Anterior cingulate cortex (tissue), 58 donors: ENCODE data around the gene ENTHD1.

Experiments used
- DNase-seq, 58 donors: peaks; one replicate each; lab custom pipeline; 2025; lab: John Stamatoyannopoulos, UW

ENTHD1 gene

DNA sequence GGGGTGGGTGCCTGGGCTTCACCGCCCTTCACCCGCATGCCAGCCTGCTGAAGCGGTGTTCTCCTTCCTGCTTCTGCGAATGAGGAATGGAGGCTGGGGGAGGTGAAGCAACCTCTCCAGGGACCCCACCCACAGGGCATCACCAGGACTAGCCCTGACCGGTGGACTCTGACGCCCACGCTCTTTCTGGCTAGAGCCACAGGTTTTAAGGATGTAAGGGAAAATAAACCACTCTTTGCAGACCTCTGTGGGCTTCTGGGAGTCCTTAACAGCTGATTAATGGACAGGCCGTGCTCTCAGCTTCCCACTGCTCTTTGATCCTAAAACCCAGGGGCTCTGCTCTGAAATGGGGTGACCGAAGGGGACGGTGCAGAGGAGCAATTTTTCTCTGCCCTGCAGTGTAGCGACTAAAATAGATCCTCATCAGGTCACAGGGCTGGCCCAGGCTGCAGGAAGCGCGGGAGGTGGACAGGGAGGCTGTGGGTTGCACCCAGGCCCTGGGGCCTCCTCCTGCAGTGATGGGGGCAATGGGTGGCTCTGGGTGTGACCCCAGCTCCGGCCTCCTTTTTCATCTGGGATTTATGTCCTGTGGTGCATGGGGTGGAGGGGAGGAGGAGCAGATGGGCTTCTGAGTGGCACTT, 195.7 kb downstream of the ENTHD1 start:
- DNase-seq = no peak

DNA sequence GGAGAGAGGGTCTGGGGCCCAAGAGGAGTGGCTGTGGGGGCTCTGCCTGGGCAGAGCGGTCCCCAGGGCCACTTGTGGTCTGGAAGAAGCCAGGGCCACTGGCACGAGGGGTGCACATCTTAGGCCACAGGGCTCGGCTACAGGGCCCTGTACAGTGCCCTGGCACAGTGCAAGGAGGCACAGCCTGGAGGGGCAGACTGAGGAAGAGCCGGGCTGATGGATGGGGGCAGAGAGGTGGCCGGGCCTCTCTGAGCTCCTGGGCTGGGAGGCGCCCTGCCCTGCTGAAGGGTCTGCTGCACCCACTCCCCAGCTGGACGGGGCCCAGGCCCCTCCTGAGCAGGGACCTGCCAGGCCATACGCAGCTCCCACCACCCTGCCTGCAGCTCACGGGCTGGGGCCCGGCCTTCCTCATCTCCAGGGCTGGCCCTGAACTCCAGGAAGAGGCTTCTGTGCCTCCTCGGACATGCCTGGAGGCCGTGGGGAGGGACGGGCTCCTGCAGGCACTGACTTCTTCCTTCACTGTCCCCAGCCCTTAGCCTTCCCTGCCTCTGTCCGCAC, 199.5 kb downstream of the ENTHD1 start:
- DNase-seq = no peak
